Measurements from ENCODE around the gene OLFM2.
"Not testable (repeated sequence)": the region's sequence is repeated elsewhere in the genome, so short reads cannot be mapped to it uniquely, and the experiment has no call there.

Gene OLFM2

GRCh38 chr19:9936326-9937000, at the start of gene OLFM2:
OLFM2 (minus strand) TSS chr19:9936515; CDS start chr19:9936366, 149 bp downstream.
- FAIRE-seq (no peak), DNase-seq (ENCODE audit: insufficient read length, low spot score) (no peak)

GRCh38 chr19:9981406-9982260, 45.3 kb upstream of the OLFM2 start:
- FAIRE-seq: no peak
- no peak for DNase-seq (ENCODE audit: insufficient read length, low spot score)

GRCh38 chr19:9972103-9972502, 35.8 kb upstream of the OLFM2 start:
- no peak for FAIRE-seq

GRCh38 chr19:9971166-9971897, 35.0 kb upstream of the OLFM2 start:
- DNase-seq (ENCODE audit: insufficient read length, low spot score) (no peak), FAIRE-seq (no peak)

More at GRCh38 chr19:9972103-9972502, 35.8 kb upstream of the OLFM2 start:
- no peak for DNase-seq (ENCODE audit: insufficient read length, low spot score)

- DNase-seq (ENCODE audit: insufficient read length, low spot score) (no peak), FAIRE-seq (no peak)
Measured at GRCh38 chr19:9970481-9970880, 34.2 kb upstream of the OLFM2 start.

GRCh38 chr19:9969688-9969975, 33.3 kb upstream of the OLFM2 start:
- DNase-seq (ENCODE audit: insufficient read length, low spot score) (no peak), FAIRE-seq (no peak)

- FAIRE-seq: no peak
Measured at GRCh38 chr19:9968820-9969687, 32.7 kb upstream of the OLFM2 start.

GRCh38 chr19:9967326-9967725, 31.0 kb upstream of the OLFM2 start:
- FAIRE-seq (no peak), DNase-seq (ENCODE audit: insufficient read length, low spot score) (no peak)

More at GRCh38 chr19:9968820-9969687, 32.7 kb upstream of the OLFM2 start:
- no peak for DNase-seq (ENCODE audit: insufficient read length, low spot score)

- FAIRE-seq: no peak
Measured at GRCh38 chr19:9966448-9966847, 30.1 kb upstream of the OLFM2 start.

GRCh38 chr19:9966024-9966423, 29.7 kb upstream of the OLFM2 start:
- FAIRE-seq: no peak
- no peak for DNase-seq (ENCODE audit: insufficient read length, low spot score)

More at GRCh38 chr19:9966448-9966847, 30.1 kb upstream of the OLFM2 start:
- DNase-seq (ENCODE audit: insufficient read length, low spot score): no peak

GRCh38 chr19:9962623-9963290, 26.4 kb upstream of the OLFM2 start:
- FAIRE-seq (no peak), DNase-seq (ENCODE audit: insufficient read length, low spot score) (no peak)

GRCh38 chr19:9961103-9961502, 24.8 kb upstream of the OLFM2 start:
- DNase-seq (ENCODE audit: insufficient read length, low spot score) (no peak), FAIRE-seq (no peak)

GRCh38 chr19:9958379-9958821, 22.1 kb upstream of the OLFM2 start:
- DNase-seq (ENCODE audit: insufficient read length, low spot score): no peak
- FAIRE-seq: no peak

GRCh38 chr19:9956956-9957355, 20.6 kb upstream of the OLFM2 start:
- no peak for FAIRE-seq
- DNase-seq (ENCODE audit: insufficient read length, low spot score): no peak

GRCh38 chr19:9953802-9954542, 17.7 kb upstream of the OLFM2 start:
- FAIRE-seq: no peak
- DNase-seq (ENCODE audit: insufficient read length, low spot score): no peak

GRCh38 chr19:9952276-9952675, 16.0 kb upstream of the OLFM2 start:
- no peak for FAIRE-seq

GRCh38 chr19:9947441-9947840, 11.1 kb upstream of the OLFM2 start:
- FAIRE-seq (no peak), DNase-seq (ENCODE audit: insufficient read length, low spot score) (no peak)

More at GRCh38 chr19:9952276-9952675, 16.0 kb upstream of the OLFM2 start:
- no peak for DNase-seq (ENCODE audit: insufficient read length, low spot score)

GRCh38 chr19:9946528-9947125, 10.3 kb upstream of the OLFM2 start:
- not testable (repeated sequence) for FAIRE-seq

More at GRCh38 chr19:9946528-9947125, 10.3 kb upstream of the OLFM2 start:
- not testable (repeated sequence) for DNase-seq (ENCODE audit: insufficient read length, low spot score)
